NCI-H345 treated with DMSO at 0.1 percent for 48 hours (cell line): ENCODE data around the gene NCEH1.
"Not testable (repeated sequence)": the region's sequence is repeated elsewhere in the genome, so short reads cannot be mapped to it uniquely, and the experiment has no call there.

Source experiments
- DNase-seq: peaks from one replicate; lab custom pipeline; 2025; ENCODE audit not compliant: unreplicated experiment; lab: John Stamatoyannopoulos, UW

NCEH1 gene

GRCh38 chr3:172679599-172679998 is 31.3 kb downstream of the NCEH1 start:
- DNase-seq, result no peak

GRCh38 chr3:172678068-172678467 is 32.8 kb downstream of the NCEH1 start:
- DNase-seq, result no peak

- no peak for DNase-seq
These were observed 34.5 kb downstream of the NCEH1 start for GRCh38 chr3:172676196-172676922.

GRCh38 chr3:172675441-172676193 is 35.2 kb downstream of the NCEH1 start:
- no peak for DNase-seq

GRCh38 chr3:172673210-172673679 is 37.6 kb downstream of the NCEH1 start:
- no peak for DNase-seq

GRCh38 chr3:172669021-172669420 is 41.8 kb downstream of the NCEH1 start:
- DNase-seq, result no peak

- DNase-seq, result peak; percentile 38
These were observed 43.8 kb downstream of the NCEH1 start for GRCh38 chr3:172666873-172667694.

GRCh38 chr3:172666181-172666872 is 44.5 kb downstream of the NCEH1 start:
- DNase-seq, result no peak

GRCh38 chr3:172665510-172665909 is 45.4 kb downstream of the NCEH1 start:
- not testable (repeated sequence) for DNase-seq

GRCh38 chr3:172660421-172660820 is 50.4 kb downstream of the NCEH1 start:
- not testable (repeated sequence) for DNase-seq

- DNase-seq, result no peak
These were observed 51.4 kb downstream of the NCEH1 start for GRCh38 chr3:172659246-172660002.

GRCh38 chr3:172658344-172659245 is 52.3 kb downstream of the NCEH1 start:
- DNase-seq, result no peak

- no peak for DNase-seq
These were observed 54.3 kb downstream of the NCEH1 start for GRCh38 chr3:172656602-172657001.

- DNase-seq, result no peak
These were observed 55.5 kb downstream of the NCEH1 start for GRCh38 chr3:172655388-172655787.

- no peak for DNase-seq
These were observed 56.4 kb downstream of the NCEH1 start for GRCh38 chr3:172654470-172654869.

- DNase-seq, result no peak
These were observed 57.8 kb downstream of the NCEH1 start for GRCh38 chr3:172653004-172653572.

GRCh38 chr3:172651936-172652625 is 58.8 kb downstream of the NCEH1 start:
- DNase-seq, result no peak

- no peak for DNase-seq
These were observed 60.9 kb downstream of the NCEH1 start for GRCh38 chr3:172649987-172650386.
